HepG2 (cell line): Measurements from ENCODE around the gene KISS1. TPM values are rescaled to one million over a fixed set of nuclear protein-coding genes. Genes with fewer than 3 reads are reported as not detected.

Experiments used
- ATAC-seq: fragments of 200-7000 bp; cut with Tn5 transposase; 3 replicates; pipeline ENCODE4 v1.9.1; 2020; ENCODE audit warnings: mild to moderate bottlenecking, moderate library complexity
- BruUV-seq: library from RNA; stranded (reverse); fragments of 400-500 nt; replicated peaks from 2 replicates; lab custom pipeline; 2021; lab: Mats Ljungman, UMichigan
- CTCF ChIA-PET: fragments of 300-600 bp; formaldehyde crosslinking; extraction: SDS; loops from one replicate; lab custom pipeline; 2021; ENCODE audit warnings: low total read pairs, inconsistent platforms, low intra/inter-chr PET ratio; lab: Yijun Ruan, JAX
- POLR2A ChIA-PET: fragments of 350-600 bp; sonication (Branson Sonifier 250); formaldehyde crosslinking; loops from one replicate; lab custom pipeline; 2020; ENCODE audit warnings: antibody characterized with exemption, inconsistent platforms; lab: Yijun Ruan, JAX
- DNase-seq: peaks from one replicate; pipeline ENCODE4 v3.0.0-alpha.2; 2015; ENCODE audit warnings: low spot score
- FAIRE-seq: peaks from 3 replicates; lab custom pipeline; 2011; peaks lifted over from hg19 to GRCh38; lab: Jason Lieb, UNC
- H2AFZ ChIP-seq: one replicate; pipeline ENCODE4 v1.6.1; 2011; ENCODE audit warnings: low read length, inconsistent platforms
- H3K27ac ChIP-seq: fragments of 300-600 bp; 3 replicates; pipeline ENCODE4 v1.8.0; 2011; ENCODE audit warnings: mixed run types, mild to moderate bottlenecking, mixed read lengths, low read length, inconsistent platforms; ENCODE audit not compliant: insufficient read depth; ENCODE audit errors: extremely low read length
- H3K27me3 ChIP-seq, 2 experiments: fragments of 200-600 bp in 1 of 2; 2 replicates in 1 of 2; 3 replicates in 1 of 2; pipeline versions ENCODE4 v1.6.0 to v1.8.0; 2011; ENCODE audit warnings: low read length in 2 of 2, mild to moderate bottlenecking in 2 of 2, moderate library complexity in 2 of 2, inconsistent platforms in 1 of 2; ENCODE audit not compliant: insufficient read depth in 2 of 2, control insufficient read depth in 1 of 2
- H3K36me3 ChIP-seq, 2 experiments: fragments of 200-600 bp in 1 of 2; replicated peaks in 1 of 2; 2 replicates in 1 of 2; 3 replicates in 1 of 2; pipeline versions ENCODE4 v1.5.1 to v1.8.0; 2011; ENCODE audit warnings: low read length in 2 of 2, inconsistent platforms in 1 of 2; ENCODE audit not compliant: insufficient read depth in 2 of 2, control insufficient read depth in 1 of 2
- H3K4me1 ChIP-seq: 2 replicates; pipeline ENCODE4 v1.5.1; 2012; ENCODE audit warnings: low read length, inconsistent platforms; ENCODE audit not compliant: insufficient read depth
- H3K4me2 ChIP-seq: 2 replicates; pipeline ENCODE4 v1.6.0; 2011; ENCODE audit warnings: low read depth, low read length, inconsistent platforms
- H3K4me3 ChIP-seq, 3 experiments: fragments of 200-600 bp in 1 of 3; sonication (generic), shearing (Covaris generic) in 1 of 3; replicated peaks in 1 of 3; 2 replicates each; pipeline ENCODE4 v1.5.1; 2011 to 2016; ENCODE audit warnings: low read length in 3 of 3, inconsistent platforms in 2 of 3, low read depth in 2 of 3, mild to moderate bottlenecking in 2 of 3, control low read depth in 1 of 3, mixed read lengths in 1 of 3; ENCODE audit not compliant: insufficient read depth in 1 of 3
- H3K79me2 ChIP-seq: one replicate; pipeline ENCODE4 v1.6.1; 2011; ENCODE audit warnings: low read length, inconsistent platforms; ENCODE audit not compliant: insufficient read depth
- H3K9ac ChIP-seq: 2 replicates; pipeline ENCODE4 v1.6.0; 2011; ENCODE audit warnings: mild to moderate bottlenecking, low read depth, low read length, inconsistent platforms; ENCODE audit not compliant: insufficient read depth
- H3K9me3 ChIP-seq: 2 replicates; pipeline ENCODE4 v1.5.1; 2012; ENCODE audit warnings: mild to moderate bottlenecking, low read length
- H4K20me1 ChIP-seq: 2 replicates; pipeline ENCODE4 v1.6.0; 2011; ENCODE audit warnings: inconsistent platforms, mild to moderate bottlenecking, low read length, moderate library complexity; ENCODE audit not compliant: insufficient read depth
- AHDC1 ChIP-seq: sonication (generic); formaldehyde crosslinking; IDR thresholded peaks from 2 replicates; pipeline ENCODE4 v1.5.1; 2020; ENCODE audit warnings: mild to moderate bottlenecking, missing genetic modification reagents, borderline replicate concordance
- CAMTA2 ChIP-seq: sonication (generic); formaldehyde crosslinking; IDR thresholded peaks from 2 replicates; pipeline ENCODE4 v1.4.0; 2020; ENCODE audit warnings: mild to moderate bottlenecking, missing genetic modification reagents, borderline replicate concordance
- GATAD1 ChIP-seq: IDR thresholded peaks from 2 replicates; pipeline ENCODE4 v1.6.1; 2016; ENCODE audit warnings: missing genetic modification reagents, missing compliant biosample characterization
- HOXA7 ChIP-seq: sonication (generic); formaldehyde crosslinking; IDR thresholded peaks from 2 replicates; pipeline ENCODE4 v1.8.1; 2022; ENCODE audit warnings: mild to moderate bottlenecking, missing genetic modification reagents, moderate library complexity
- KDM5A ChIP-seq: fragments of 200-600 bp; sonication (generic); IDR thresholded peaks from 2 replicates; pipeline ENCODE4 v1.7.0; 2018; ENCODE audit warnings: antibody characterized with exemption, mild to moderate bottlenecking, low read length, borderline replicate concordance
- KLF13 ChIP-seq: sonication (generic); formaldehyde crosslinking; IDR thresholded peaks from 2 replicates; pipeline ENCODE4 v1.4.0; 2020; ENCODE audit warnings: mild to moderate bottlenecking, missing genetic modification reagents
- KLF16 ChIP-seq, 2 experiments: sonication (generic) in 1 of 2; formaldehyde crosslinking in 1 of 2; IDR thresholded peaks; 2 replicates each; pipeline versions ENCODE4 v1.6.1 to v1.8.0; 2016 to 2023; ENCODE audit warnings: missing genetic modification reagents in 2 of 2, missing compliant biosample characterization in 1 of 2
- MTF1 ChIP-seq: sonication (generic); formaldehyde crosslinking; IDR thresholded peaks from 2 replicates; pipeline ENCODE4 v1.5.0; 2020; ENCODE audit warnings: missing genetic modification reagents
- NFKBIZ ChIP-seq: IDR thresholded peaks from 2 replicates; pipeline ENCODE4 v1.6.1; 2018; ENCODE audit warnings: missing genetic modification reagents, missing compliant biosample characterization
- SSRP1 ChIP-seq: IDR thresholded peaks from 2 replicates; pipeline ENCODE4 v1.6.1; 2016; ENCODE audit warnings: control low read depth
- SYNCRIP ChIP-seq: fragments of 200-400 bp; formaldehyde crosslinking; IDR thresholded peaks from 2 replicates; pipeline ENCODE4 v1.6.1; 2018; ENCODE audit warnings: mild to moderate bottlenecking, low read depth, low read length; ENCODE audit not compliant: insufficient read depth
- TBP ChIP-seq: sonication (generic); formaldehyde crosslinking; IDR thresholded peaks from 2 replicates; pipeline ENCODE4 v1.5.0; 2020; ENCODE audit warnings: missing genetic modification reagents
- TEF ChIP-seq: sonication (generic); formaldehyde crosslinking; IDR thresholded peaks from 2 replicates; pipeline ENCODE4 v1.5.0; 2020; ENCODE audit warnings: missing genetic modification reagents
- THRA ChIP-seq: sonication (generic); formaldehyde crosslinking; IDR thresholded peaks from 2 replicates; pipeline ENCODE4 v1.4.0; 2020; ENCODE audit warnings: missing genetic modification reagents, borderline replicate concordance
- ZBTB7A ChIP-seq: sonication (generic); formaldehyde crosslinking; IDR thresholded peaks from 2 replicates; pipeline ENCODE4 v1.8.0; 2022; ENCODE audit warnings: mild to moderate bottlenecking, missing genetic modification reagents
- ZNF337 ChIP-seq: sonication (generic); formaldehyde crosslinking; IDR thresholded peaks from 2 replicates; pipeline ENCODE4 v1.5.1; 2020; ENCODE audit warnings: missing genetic modification reagents, low read depth, mild to moderate bottlenecking, borderline replicate concordance
- ZNF33A ChIP-seq: sonication (generic); formaldehyde crosslinking; IDR thresholded peaks from 2 replicates; pipeline ENCODE4 v1.5.1; 2020; ENCODE audit warnings: missing genetic modification reagents, mild to moderate bottlenecking, moderate library complexity, borderline replicate concordance
- ZNF34 ChIP-seq: sonication (generic); formaldehyde crosslinking; IDR thresholded peaks from 2 replicates; pipeline ENCODE4 v1.4.0; 2020; ENCODE audit warnings: mild to moderate bottlenecking, missing genetic modification reagents, borderline replicate concordance
- ZNF629 ChIP-seq: sonication (generic); formaldehyde crosslinking; conservative IDR thresholded peaks from 2 replicates; pipeline ENCODE4 v1.5.0; 2020; ENCODE audit warnings: missing genetic modification reagents
- ZSCAN30 ChIP-seq: sonication (generic); formaldehyde crosslinking; IDR thresholded peaks from 2 replicates; pipeline ENCODE4 v1.5.0; 2020; ENCODE audit warnings: mild to moderate bottlenecking, missing genetic modification reagents
- in situ Hi-C: cut with HindIII; loops from 2 replicates; pipeline ENCODE4 v1.10.0; 2017; ENCODE audit warnings: low pct_unique_long_range_greater_than_20kb; ENCODE audit not compliant: extremely low pct_ligation_motif_present
- intact Hi-C: fragments of 100-400 bp; cut with micrococcal nuclease; formaldehyde crosslinking; loops from one replicate; pipeline ENCODE4 v1.10.0; 2022; ENCODE audit not compliant: unreplicated experiment
- polyA plus RNA-seq, 8 experiments: library from polyadenylated mRNA; depleted of rRNA in 3 of 8; stranded (reverse) in 7 of 8; unstranded in 1 of 8; fragments of >200 nt; fragmentation: Illumina TruSeq in 4 of 8; extraction: Trizol in 4 of 8; gene quantifications; 2 replicates each; pipeline versions ENCODE4 v1.2.1 to v1.2.3, GENCODE V29; 2011 to 2016; ENCODE audit warnings: low read depth in 4 of 8, missing spikeins in 1 of 8, mixed read lengths in 1 of 8; ENCODE audit not compliant: insufficient read depth in 1 of 8
- total RNA-seq, 5 experiments: library from RNA; depleted of rRNA; stranded (reverse); fragments of >200 nt; fragmentation: Illumina TruSeq; extraction: Trizol; gene quantifications; 2 replicates each; pipeline ENCODE4 v1.2.3, GENCODE V29; 2016; ENCODE audit warnings: low read depth in 1 of 5

Gene KISS1
- total and polyA plus RNA-seq, 2 of the 13 experiments (the other 11 are each of a cell fraction or from before 2014, with no cell fraction given), result 0.24 to 0.80 TPM

- ChIA-PET POLR2A (no interaction called here), CTCF (no interaction called here)
- H3K27me3 ChIP-seq, result no peaks in the 10 kb centered on the region
- H3K9ac ChIP-seq, result no peak overlapping the region
- no peak for FAIRE-seq
- no peaks in the 10 kb centered on the region for H3K79me2 ChIP-seq
- intact Hi-C loops (no loop called here), in situ Hi-C loops (no loop called here)
- no TSS peak for BruUV-seq
- H3K4me1 ChIP-seq, result no peaks in the 10 kb centered on the region
- ATAC-seq, result no peak
- no peak overlapping the region for H2AFZ ChIP-seq
- H3K4me2 ChIP-seq, result no peak overlapping the region
- no peaks in the 10 kb centered on the region for H3K9me3 ChIP-seq
- H3K4me3 ChIP-seq, result no peak overlapping the region
- no peak for DNase-seq
- TF ChIP-seq NFKBIZ (CRISPR knock-in tag) (no peak), ZNF337 (CRISPR knock-in tag) (no peak), TBP (CRISPR knock-in tag) (no peak), KLF16 (CRISPR knock-in tag; IDR thresholded peaks at IDR 0.05) (no peak), MTF1 (CRISPR knock-in tag) (no peak), ZNF33A (CRISPR knock-in tag) (no peak), ZNF34 (no peak), SSRP1 (CRISPR knock-in tag) (no peak), TEF (no peak), KDM5A (no peak), SYNCRIP (no peak), KLF13 (no peak), ZNF629 (CRISPR knock-in tag) (no peak), AHDC1 (CRISPR knock-in tag) (no peak), ZBTB7A (CRISPR knock-in tag) (no peak), THRA (CRISPR knock-in tag) (no peak), CAMTA2 (CRISPR knock-in tag) (no peak), HOXA7 (CRISPR knock-in tag) (no peak), ZSCAN30 (CRISPR knock-in tag) (no peak), GATAD1 (CRISPR knock-in tag) (no peak)
- H3K27ac ChIP-seq, result no peak overlapping the region
- H4K20me1 ChIP-seq, result no peaks in the 10 kb centered on the region
- H3K36me3 ChIP-seq, result peaks cover 14 to 38% of the 10 kb centered on the region in 2 experiments; a peak in 4 of 5 replicates
Measured at GRCh38 chr1:204232526-204232925, 36.2 kb upstream of the KISS1 start.
